Adrenal gland (tissue), 5 donors: ENCODE data around the gene MAPK12.

ENCODE experiments used
- POLR2A ChIP-seq, 2 donors: fragments of 450-650 bp; IDR thresholded peaks; one replicate each; pipeline ENCODE4 v1.6.1; 2017; ENCODE audit warnings: antibody characterized with exemption in 2 of 2, mild to moderate bottlenecking in 2 of 2, moderate library complexity in 1 of 2
- TF ChIP-seq, protein P1 (sequence below), 6 experiments: fragments of 450-650 bp in 4 of 6; fragments of 200-600 bp in 2 of 6; sonication (generic) in 1 of 6; IDR thresholded peaks; 1 replicate in 5 of 6; 2 replicates in 1 of 6; pipeline versions ENCODE4 v1.5.1 to v1.8.0; 2016 to 2021; ENCODE audit warnings: antibody characterized with exemption in 6 of 6, mild to moderate bottlenecking in 2 of 6, moderate library complexity in 1 of 6
- donor health status: DM: no; HTN: no; CAD: no.

DNA sequence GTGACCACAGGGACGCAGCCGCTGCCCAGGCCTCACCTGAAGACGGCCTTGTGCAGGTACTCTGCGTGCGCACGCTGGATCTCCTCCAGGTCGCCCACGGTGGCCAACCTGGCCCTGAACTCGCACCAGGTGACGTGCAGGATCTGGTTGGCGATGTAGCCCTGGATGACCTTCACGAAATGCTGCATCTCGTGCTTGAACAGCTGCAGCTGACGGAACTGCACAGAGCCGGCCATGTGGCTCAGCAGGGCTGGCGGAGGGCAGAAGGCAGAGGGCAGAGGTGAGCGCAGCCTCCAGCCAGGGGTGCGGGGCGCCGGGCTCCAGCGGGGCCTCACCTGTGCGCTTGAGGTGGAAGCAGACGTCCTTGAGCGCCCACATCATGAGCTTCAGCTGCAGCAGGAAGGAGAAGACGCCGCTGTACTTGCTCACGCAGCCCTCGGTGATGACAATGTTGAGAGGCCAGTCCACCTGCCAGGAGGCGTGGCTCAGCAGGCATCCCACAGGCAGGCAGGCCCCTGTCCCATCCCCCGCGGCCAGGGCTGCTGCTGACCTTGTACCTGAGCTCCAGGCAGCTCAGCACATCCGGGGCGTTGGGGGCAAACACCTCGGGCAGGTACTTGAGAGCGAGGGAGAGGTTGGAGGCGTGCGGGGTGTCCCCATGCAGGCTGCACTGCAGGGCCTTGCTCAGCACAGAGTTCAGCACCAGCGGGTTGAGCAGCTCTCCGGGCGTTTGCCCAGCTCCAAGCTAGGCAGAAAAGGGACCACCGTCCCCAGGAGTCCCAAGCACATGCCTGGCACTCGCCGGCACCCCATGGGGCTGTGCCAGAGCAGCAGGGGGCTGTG is 43.1 kb downstream of the MAPK12 start:
- TF ChIP-seq, protein P1, sequence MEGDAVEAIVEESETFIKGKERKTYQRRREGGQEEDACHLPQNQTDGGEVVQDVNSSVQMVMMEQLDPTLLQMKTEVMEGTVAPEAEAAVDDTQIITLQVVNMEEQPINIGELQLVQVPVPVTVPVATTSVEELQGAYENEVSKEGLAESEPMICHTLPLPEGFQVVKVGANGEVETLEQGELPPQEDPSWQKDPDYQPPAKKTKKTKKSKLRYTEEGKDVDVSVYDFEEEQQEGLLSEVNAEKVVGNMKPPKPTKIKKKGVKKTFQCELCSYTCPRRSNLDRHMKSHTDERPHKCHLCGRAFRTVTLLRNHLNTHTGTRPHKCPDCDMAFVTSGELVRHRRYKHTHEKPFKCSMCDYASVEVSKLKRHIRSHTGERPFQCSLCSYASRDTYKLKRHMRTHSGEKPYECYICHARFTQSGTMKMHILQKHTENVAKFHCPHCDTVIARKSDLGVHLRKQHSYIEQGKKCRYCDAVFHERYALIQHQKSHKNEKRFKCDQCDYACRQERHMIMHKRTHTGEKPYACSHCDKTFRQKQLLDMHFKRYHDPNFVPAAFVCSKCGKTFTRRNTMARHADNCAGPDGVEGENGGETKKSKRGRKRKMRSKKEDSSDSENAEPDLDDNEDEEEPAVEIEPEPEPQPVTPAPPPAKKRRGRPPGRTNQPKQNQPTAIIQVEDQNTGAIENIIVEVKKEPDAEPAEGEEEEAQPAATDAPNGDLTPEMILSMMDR (IDR thresholded peaks at IDR 0.05), result no peak
- no peak for TF ChIP-seq POLR2A (IDR thresholded peaks at IDR 0.05)
